ENCODE measurements around the gene XXYLT1.

DNA sequence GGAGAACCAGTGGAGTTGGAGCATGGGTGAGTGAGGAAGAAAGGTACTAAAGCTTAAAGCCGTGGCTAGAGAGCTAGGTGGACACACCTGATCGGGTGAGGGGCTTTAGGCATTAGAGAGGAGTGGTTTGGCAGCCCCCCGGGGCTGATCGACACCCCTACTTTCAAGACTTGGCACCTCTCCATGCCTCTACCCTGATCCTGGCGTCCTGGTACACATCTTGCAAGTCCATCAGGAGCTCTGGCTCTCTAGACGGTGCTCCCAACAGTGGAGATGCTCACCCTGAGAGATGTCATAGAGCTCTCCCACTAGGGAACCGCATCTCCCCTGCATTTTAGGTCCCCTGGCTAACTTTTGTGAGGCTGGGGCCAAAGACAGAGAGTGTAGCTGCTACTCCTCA is 98.1 kb downstream of the XXYLT1 start:
- TF ChIP-seq, protein P1, sequence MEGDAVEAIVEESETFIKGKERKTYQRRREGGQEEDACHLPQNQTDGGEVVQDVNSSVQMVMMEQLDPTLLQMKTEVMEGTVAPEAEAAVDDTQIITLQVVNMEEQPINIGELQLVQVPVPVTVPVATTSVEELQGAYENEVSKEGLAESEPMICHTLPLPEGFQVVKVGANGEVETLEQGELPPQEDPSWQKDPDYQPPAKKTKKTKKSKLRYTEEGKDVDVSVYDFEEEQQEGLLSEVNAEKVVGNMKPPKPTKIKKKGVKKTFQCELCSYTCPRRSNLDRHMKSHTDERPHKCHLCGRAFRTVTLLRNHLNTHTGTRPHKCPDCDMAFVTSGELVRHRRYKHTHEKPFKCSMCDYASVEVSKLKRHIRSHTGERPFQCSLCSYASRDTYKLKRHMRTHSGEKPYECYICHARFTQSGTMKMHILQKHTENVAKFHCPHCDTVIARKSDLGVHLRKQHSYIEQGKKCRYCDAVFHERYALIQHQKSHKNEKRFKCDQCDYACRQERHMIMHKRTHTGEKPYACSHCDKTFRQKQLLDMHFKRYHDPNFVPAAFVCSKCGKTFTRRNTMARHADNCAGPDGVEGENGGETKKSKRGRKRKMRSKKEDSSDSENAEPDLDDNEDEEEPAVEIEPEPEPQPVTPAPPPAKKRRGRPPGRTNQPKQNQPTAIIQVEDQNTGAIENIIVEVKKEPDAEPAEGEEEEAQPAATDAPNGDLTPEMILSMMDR (IDR thresholded peaks at IDR 0.05), result no peak
- TF ChIP-seq POLR2A (IDR thresholded peaks at IDR 0.05), result no peak
